ENCODE measurements around the gene EME2.

Gene EME2

DNA sequence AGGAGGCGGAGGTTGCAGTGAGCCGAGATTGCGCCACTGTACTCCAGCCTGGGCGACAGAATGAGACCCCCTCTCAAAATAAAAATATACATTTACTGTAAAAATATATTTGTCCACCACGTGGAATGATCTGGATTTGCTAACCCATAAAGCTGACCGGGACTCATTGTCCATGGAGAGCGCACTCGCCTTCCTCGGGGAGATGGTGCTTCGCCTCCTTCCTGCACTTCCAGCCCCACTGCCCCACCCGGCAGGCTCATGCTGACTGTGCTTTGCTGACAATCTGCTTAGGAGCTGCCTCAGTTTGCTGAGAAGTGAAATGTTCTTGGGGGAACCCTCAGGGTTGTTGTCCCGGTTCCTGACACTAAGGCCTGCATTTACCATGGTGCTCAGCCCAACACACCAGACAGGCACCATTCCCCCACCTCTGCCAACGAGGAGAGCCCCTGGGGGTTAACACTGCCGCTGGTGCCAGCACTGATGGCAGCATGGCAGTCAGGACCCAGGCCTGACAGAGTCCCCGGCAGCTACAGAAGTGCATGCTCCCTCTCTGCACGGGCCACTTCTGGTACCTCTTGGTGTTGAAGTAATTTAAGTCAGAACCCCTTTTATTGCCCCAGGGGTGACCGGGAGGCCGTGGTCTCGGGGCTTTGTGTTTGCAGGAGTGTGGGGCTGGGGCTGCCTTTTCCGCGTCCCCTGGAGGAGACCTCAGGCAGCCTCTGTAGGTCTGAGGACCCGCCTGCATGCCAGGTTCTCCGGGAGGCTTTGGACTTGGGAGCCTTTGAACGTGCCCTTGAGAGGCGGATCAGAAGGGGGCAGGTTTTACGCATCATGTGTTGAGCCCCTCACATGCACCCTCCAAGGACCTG is 12.6 kb downstream of the EME2 start:
- no peaks in the 10 kb centered on the region for H3K4me1 ChIP-seq (ENCODE audit: control insufficient read depth, insufficient read depth, low read length)
- H3K9me3 ChIP-seq (ENCODE audit: control insufficient read depth, insufficient read depth, low read length), result no peaks in the 10 kb centered on the region
- H3K4me3 ChIP-seq (ENCODE audit: low read depth, low read length), result no peak overlapping the region
- H3K36me3 ChIP-seq (ENCODE audit: control insufficient read depth, insufficient read depth, low read length), result peaks cover 39% of the 10 kb centered on the region
- H3K9ac ChIP-seq (ENCODE audit: low read depth, low read length), result no peak overlapping the region
- H3K27me3 ChIP-seq (ENCODE audit: control insufficient read depth, insufficient read depth, low read length), result no peaks in the 10 kb centered on the region

DNA sequence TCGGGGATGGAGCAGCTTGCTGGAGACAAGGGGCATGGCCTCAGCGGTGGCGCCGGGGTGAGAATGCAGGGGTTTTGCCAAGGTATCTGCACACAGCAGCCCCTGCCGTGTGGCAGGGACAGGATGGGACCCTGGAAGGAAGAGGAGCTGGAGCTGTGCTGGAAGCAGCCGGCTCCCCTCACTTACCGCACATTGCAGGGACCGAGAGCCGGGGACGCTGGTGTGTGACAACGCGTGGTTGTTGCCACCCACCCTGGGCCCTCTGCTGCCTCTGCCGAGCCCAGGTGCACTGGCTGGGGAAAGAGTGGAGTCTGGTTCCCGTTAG is 13.2 kb downstream of the EME2 start:
- no peaks in the 10 kb centered on the region for H3K27me3 ChIP-seq (ENCODE audit: control insufficient read depth, insufficient read depth, low read length)
- H3K36me3 ChIP-seq (ENCODE audit: control insufficient read depth, insufficient read depth, low read length), result peaks cover 38% of the 10 kb centered on the region
- no peak overlapping the region for H3K9ac ChIP-seq (ENCODE audit: low read depth, low read length)
- no peak overlapping the region for H3K4me3 ChIP-seq (ENCODE audit: low read depth, low read length)
- H3K9me3 ChIP-seq (ENCODE audit: control insufficient read depth, insufficient read depth, low read length), result no peaks in the 10 kb centered on the region
- no peaks in the 10 kb centered on the region for H3K4me1 ChIP-seq (ENCODE audit: control insufficient read depth, insufficient read depth, low read length)

DNA sequence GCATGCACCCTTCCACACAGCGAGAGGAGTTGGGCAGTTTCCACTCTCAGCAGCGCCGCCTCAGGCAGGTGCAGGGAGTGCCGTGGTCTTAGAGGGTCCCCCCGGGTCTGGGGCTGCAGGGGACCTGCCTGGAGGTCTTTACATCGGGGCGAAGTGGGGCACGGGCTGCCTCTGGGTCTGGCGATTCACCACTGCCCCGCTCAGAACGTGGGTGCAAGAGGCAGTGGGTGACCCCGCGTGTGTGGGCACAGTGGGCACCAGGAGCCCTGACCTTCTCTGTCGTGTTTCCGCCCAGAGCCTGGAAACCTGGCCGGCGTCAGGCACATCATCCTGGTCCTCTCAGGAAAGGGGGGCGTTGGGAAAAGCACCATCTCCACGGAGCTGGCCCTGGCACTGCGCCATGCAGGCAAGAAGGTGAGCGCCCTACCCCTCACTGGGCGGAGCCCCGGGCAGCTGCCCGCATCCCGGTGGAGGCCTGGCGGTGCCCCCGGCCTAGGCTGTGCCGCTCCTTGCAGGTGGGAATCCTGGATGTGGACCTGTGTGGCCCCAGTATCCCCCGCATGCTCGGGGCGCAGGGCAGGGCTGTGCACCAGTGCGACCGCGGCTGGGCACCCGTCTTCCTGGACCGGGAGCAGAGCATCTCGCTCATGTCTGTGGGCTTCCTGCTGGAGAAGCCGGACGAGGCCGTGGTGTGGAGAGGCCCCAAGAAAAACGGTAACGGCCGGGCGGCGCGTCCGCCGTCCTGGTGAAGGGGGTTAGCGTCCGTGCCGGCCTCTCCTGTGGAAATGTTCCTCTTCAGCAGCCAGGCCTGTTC is 13.8 kb downstream of the EME2 start:
- no peaks in the 10 kb centered on the region for H3K27me3 ChIP-seq (ENCODE audit: control insufficient read depth, insufficient read depth, low read length)
- no peaks in the 10 kb centered on the region for H3K4me1 ChIP-seq (ENCODE audit: control insufficient read depth, insufficient read depth, low read length)
- H3K36me3 ChIP-seq (ENCODE audit: control insufficient read depth, insufficient read depth, low read length), result peaks cover 44% of the 10 kb centered on the region
- no peaks in the 10 kb centered on the region for H3K9me3 ChIP-seq (ENCODE audit: control insufficient read depth, insufficient read depth, low read length)
- H3K4me3 ChIP-seq (ENCODE audit: low read depth, low read length), result no peak overlapping the region
- H3K9ac ChIP-seq (ENCODE audit: low read depth, low read length), result no peak overlapping the region

GRCh38 chr16:1787056-1787321 is 14.4 kb downstream of the EME2 start:
- H3K9ac ChIP-seq (ENCODE audit: low read depth, low read length), result no peak overlapping the region
- no peaks in the 10 kb centered on the region for H3K9me3 ChIP-seq (ENCODE audit: control insufficient read depth, insufficient read depth, low read length)
- no peaks in the 10 kb centered on the region for H3K4me1 ChIP-seq (ENCODE audit: control insufficient read depth, insufficient read depth, low read length)
- no peaks in the 10 kb centered on the region for H3K27me3 ChIP-seq (ENCODE audit: control insufficient read depth, insufficient read depth, low read length)
- H3K4me3 ChIP-seq (ENCODE audit: low read depth, low read length), result no peak overlapping the region
- H3K36me3 ChIP-seq (ENCODE audit: control insufficient read depth, insufficient read depth, low read length), result peaks cover 44% of the 10 kb centered on the region

- no peak overlapping the region for H3K9ac ChIP-seq (ENCODE audit: low read depth, low read length)
- H3K27me3 ChIP-seq (ENCODE audit: control insufficient read depth, insufficient read depth, low read length), result no peaks in the 10 kb centered on the region
- no peaks in the 10 kb centered on the region for H3K4me1 ChIP-seq (ENCODE audit: control insufficient read depth, insufficient read depth, low read length)
- H3K36me3 ChIP-seq (ENCODE audit: control insufficient read depth, insufficient read depth, low read length), result peaks cover 44% of the 10 kb centered on the region
- no peaks in the 10 kb centered on the region for H3K9me3 ChIP-seq (ENCODE audit: control insufficient read depth, insufficient read depth, low read length)
- no peak overlapping the region for H3K4me3 ChIP-seq (ENCODE audit: low read depth, low read length)
Measured at GRCh38 chr16:1787322-1788094, 14.9 kb downstream of the EME2 start.

DNA sequence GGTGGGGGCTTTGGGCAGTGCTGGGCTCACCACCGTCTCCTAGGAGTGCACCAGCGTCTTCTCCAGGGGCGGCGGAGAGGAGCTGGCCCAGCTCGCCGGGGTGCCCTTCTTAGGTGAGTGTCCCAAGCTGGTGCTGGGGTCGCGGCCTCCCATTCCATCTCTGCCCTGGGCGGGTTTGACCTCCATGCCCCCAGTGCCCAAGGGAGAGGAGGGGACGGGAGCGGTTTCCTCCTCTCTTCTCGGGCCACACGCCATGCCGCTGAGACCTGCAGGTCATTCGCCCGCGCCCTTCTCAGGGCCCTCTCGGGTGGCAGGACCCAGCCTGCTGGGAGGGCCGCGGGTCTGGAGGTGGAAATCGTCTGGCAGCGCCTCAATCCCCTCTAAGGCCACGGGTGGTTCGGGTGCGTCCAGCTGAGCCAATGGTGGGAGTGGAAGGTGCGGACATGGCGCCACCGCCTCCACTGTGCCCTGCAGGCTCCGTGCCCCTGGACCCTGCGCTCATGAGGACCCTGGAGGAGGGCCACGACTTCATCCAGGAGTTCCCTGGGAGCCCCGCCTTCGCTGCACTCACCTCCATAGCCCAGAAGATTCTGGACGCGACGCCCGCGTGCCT is 15.6 kb downstream of the EME2 start:
- Histone ChIP-seq H3K27me3 (ENCODE audit: control insufficient read depth, insufficient read depth, low read length) (no peaks in the 10 kb centered on the region), H3K9ac (ENCODE audit: low read depth, low read length) (no peak overlapping the region), H3K4me1 (ENCODE audit: control insufficient read depth, insufficient read depth, low read length) (no peaks in the 10 kb centered on the region), H3K9me3 (ENCODE audit: control insufficient read depth, insufficient read depth, low read length) (no peaks in the 10 kb centered on the region), H3K36me3 (ENCODE audit: control insufficient read depth, insufficient read depth, low read length) (peaks cover 47% of the 10 kb centered on the region), H3K4me3 (ENCODE audit: low read depth, low read length) (no peak overlapping the region)

- Histone ChIP-seq H3K27me3 (ENCODE audit: control insufficient read depth, insufficient read depth, low read length) (no peaks in the 10 kb centered on the region), H3K4me3 (ENCODE audit: low read depth, low read length) (no peak overlapping the region), H3K36me3 (ENCODE audit: control insufficient read depth, insufficient read depth, low read length) (peaks cover 47% of the 10 kb centered on the region), H3K9ac (ENCODE audit: low read depth, low read length) (no peak overlapping the region), H3K4me1 (ENCODE audit: control insufficient read depth, insufficient read depth, low read length) (no peaks in the 10 kb centered on the region), H3K9me3 (ENCODE audit: control insufficient read depth, insufficient read depth, low read length) (no peaks in the 10 kb centered on the region)
Measured at GRCh38 chr16:1788708-1789100, 16.1 kb downstream of the EME2 start.

GRCh38 chr16:1789643-1790045 is 17.0 kb downstream of the EME2 start:
- no peaks in the 10 kb centered on the region for H3K27me3 ChIP-seq (ENCODE audit: control insufficient read depth, insufficient read depth, low read length)
- H3K4me3 ChIP-seq (ENCODE audit: low read depth, low read length), result no peak overlapping the region
- H3K9me3 ChIP-seq (ENCODE audit: control insufficient read depth, insufficient read depth, low read length), result no peaks in the 10 kb centered on the region
- H3K36me3 ChIP-seq (ENCODE audit: control insufficient read depth, insufficient read depth, low read length), result peaks cover 47% of the 10 kb centered on the region
- no peak overlapping the region for H3K9ac ChIP-seq (ENCODE audit: low read depth, low read length)
- H3K4me1 ChIP-seq (ENCODE audit: control insufficient read depth, insufficient read depth, low read length), result no peaks in the 10 kb centered on the region

DNA sequence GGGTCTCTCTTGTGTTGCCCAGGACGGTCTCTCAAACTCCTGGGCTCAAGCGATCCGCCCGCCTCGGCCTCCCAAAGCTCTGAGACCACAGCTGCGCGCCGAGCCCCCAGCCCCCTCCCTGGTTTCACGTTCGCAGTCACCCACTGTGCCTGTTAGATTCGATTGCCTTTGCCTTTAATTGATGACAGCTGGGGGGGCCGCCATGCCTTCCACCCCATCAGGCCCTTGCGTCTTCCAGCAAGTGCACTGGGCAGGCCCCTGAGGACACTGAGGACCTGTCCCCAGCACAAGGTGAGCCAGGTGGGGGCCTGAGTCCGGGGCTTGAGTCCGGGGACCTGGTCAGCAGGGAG is 17.6 kb downstream of the EME2 start:
- Histone ChIP-seq H3K4me3 (ENCODE audit: low read depth, low read length) (no peak overlapping the region), H3K9ac (ENCODE audit: low read depth, low read length) (no peak overlapping the region), H3K4me1 (ENCODE audit: control insufficient read depth, insufficient read depth, low read length) (no peaks in the 10 kb centered on the region), H3K27me3 (ENCODE audit: control insufficient read depth, insufficient read depth, low read length) (no peaks in the 10 kb centered on the region), H3K36me3 (ENCODE audit: control insufficient read depth, insufficient read depth, low read length) (peaks cover 45% of the 10 kb centered on the region), H3K9me3 (ENCODE audit: control insufficient read depth, insufficient read depth, low read length) (no peaks in the 10 kb centered on the region)

DNA sequence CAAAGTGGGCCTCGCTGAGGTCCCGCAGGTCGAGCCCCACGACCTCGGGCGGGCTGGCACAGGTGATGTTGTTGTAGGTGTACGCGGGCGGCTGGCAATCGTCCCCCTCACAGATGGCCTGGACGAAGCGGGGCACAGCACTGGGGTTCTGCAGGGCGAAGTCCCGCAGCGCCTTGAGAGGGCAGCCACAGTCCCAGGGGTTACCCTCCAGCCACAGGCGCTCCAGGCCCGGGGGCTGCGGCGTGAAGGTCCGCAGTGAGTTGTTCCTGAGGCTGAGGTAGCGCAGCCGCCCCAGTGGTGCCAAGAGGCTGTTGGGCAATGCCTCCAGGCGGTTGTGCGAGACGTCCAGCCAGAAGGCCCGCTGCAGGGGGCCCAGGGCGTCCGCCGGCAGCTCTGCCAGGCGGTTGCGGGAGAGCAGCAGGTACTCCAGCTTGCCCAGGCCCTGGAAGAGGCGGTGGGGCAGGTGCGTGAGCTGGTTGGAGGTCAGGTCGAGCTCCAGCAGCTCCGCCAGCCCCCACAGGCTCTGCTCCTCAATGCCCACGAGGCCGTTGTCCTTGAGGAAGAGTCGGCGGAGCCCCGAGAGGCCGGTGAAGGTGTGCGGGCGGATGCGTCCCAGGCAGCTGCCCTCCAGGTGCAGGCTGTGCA is 18.1 kb downstream of the EME2 start:
- H3K9me3 ChIP-seq (ENCODE audit: control insufficient read depth, insufficient read depth, low read length), result no peaks in the 10 kb centered on the region
- no peak overlapping the region for H3K9ac ChIP-seq (ENCODE audit: low read depth, low read length)
- H3K27me3 ChIP-seq (ENCODE audit: control insufficient read depth, insufficient read depth, low read length), result no peaks in the 10 kb centered on the region
- peaks cover 43% of the 10 kb centered on the region for H3K36me3 ChIP-seq (ENCODE audit: control insufficient read depth, insufficient read depth, low read length)
- H3K4me3 ChIP-seq (ENCODE audit: low read depth, low read length), result no peak overlapping the region
- no peaks in the 10 kb centered on the region for H3K4me1 ChIP-seq (ENCODE audit: control insufficient read depth, insufficient read depth, low read length)

- Histone ChIP-seq H3K9me3 (ENCODE audit: control insufficient read depth, insufficient read depth, low read length) (no peaks in the 10 kb centered on the region), H3K9ac (ENCODE audit: low read depth, low read length) (no peak overlapping the region), H3K27me3 (ENCODE audit: control insufficient read depth, insufficient read depth, low read length) (no peaks in the 10 kb centered on the region), H3K4me3 (ENCODE audit: low read depth, low read length) (no peak overlapping the region), H3K36me3 (ENCODE audit: control insufficient read depth, insufficient read depth, low read length) (peaks cover 41% of the 10 kb centered on the region), H3K4me1 (ENCODE audit: control insufficient read depth, insufficient read depth, low read length) (no peaks in the 10 kb centered on the region)
Measured at GRCh38 chr16:1791256-1791942, 18.8 kb downstream of the EME2 start.

Measured in iPS-15b (cell line).